HepG2 (cell line): ENCODE measurements around the gene DNM3. TPM values are rescaled to one million over a fixed set of nuclear protein-coding genes. Genes with fewer than 3 reads are reported as not detected.

ENCODE experiments used
- ATAC-seq: fragments of 200-7000 bp; cut with Tn5 transposase; 3 replicates; pipeline ENCODE4 v1.9.1; 2020; ENCODE audit warnings: mild to moderate bottlenecking, moderate library complexity
- BruUV-seq: library from RNA; stranded (reverse); fragments of 400-500 nt; replicated peaks from 2 replicates; lab custom pipeline; 2021; lab: Mats Ljungman, UMichigan
- CTCF ChIA-PET: fragments of 300-600 bp; formaldehyde crosslinking; extraction: SDS; loops from one replicate; lab custom pipeline; 2021; ENCODE audit warnings: low total read pairs, inconsistent platforms, low intra/inter-chr PET ratio; lab: Yijun Ruan, JAX
- POLR2A ChIA-PET: fragments of 350-600 bp; sonication (Branson Sonifier 250); formaldehyde crosslinking; loops from one replicate; lab custom pipeline; 2020; ENCODE audit warnings: antibody characterized with exemption, inconsistent platforms; lab: Yijun Ruan, JAX
- DNase-seq: peaks from one replicate; pipeline ENCODE4 v3.0.0-alpha.2; 2015; ENCODE audit warnings: low spot score
- FAIRE-seq: peaks from 3 replicates; lab custom pipeline; 2011; peaks lifted over from hg19 to GRCh38; lab: Jason Lieb, UNC
- H2AFZ ChIP-seq: one replicate; pipeline ENCODE4 v1.6.1; 2011; ENCODE audit warnings: low read length, inconsistent platforms
- H3K27ac ChIP-seq: fragments of 300-600 bp; 3 replicates; pipeline ENCODE4 v1.8.0; 2011; ENCODE audit warnings: mixed run types, mild to moderate bottlenecking, mixed read lengths, low read length, inconsistent platforms; ENCODE audit not compliant: insufficient read depth; ENCODE audit errors: extremely low read length
- H3K27me3 ChIP-seq, 2 experiments: fragments of 200-600 bp in 1 of 2; 2 replicates in 1 of 2; 3 replicates in 1 of 2; pipeline versions ENCODE4 v1.6.0 to v1.8.0; 2011; ENCODE audit warnings: low read length in 2 of 2, mild to moderate bottlenecking in 2 of 2, moderate library complexity in 2 of 2, inconsistent platforms in 1 of 2; ENCODE audit not compliant: insufficient read depth in 2 of 2, control insufficient read depth in 1 of 2
- H3K36me3 ChIP-seq, 2 experiments: fragments of 200-600 bp in 1 of 2; replicated peaks in 1 of 2; 2 replicates in 1 of 2; 3 replicates in 1 of 2; pipeline versions ENCODE4 v1.5.1 to v1.8.0; 2011; ENCODE audit warnings: low read length in 2 of 2, inconsistent platforms in 1 of 2; ENCODE audit not compliant: insufficient read depth in 2 of 2, control insufficient read depth in 1 of 2
- H3K4me1 ChIP-seq: 2 replicates; pipeline ENCODE4 v1.5.1; 2012; ENCODE audit warnings: low read length, inconsistent platforms; ENCODE audit not compliant: insufficient read depth
- H3K4me2 ChIP-seq: 2 replicates; pipeline ENCODE4 v1.6.0; 2011; ENCODE audit warnings: low read depth, low read length, inconsistent platforms
- H3K4me3 ChIP-seq, 3 experiments: fragments of 200-600 bp in 1 of 3; sonication (generic), shearing (Covaris generic) in 1 of 3; replicated peaks in 1 of 3; 2 replicates each; pipeline ENCODE4 v1.5.1; 2011 to 2016; ENCODE audit warnings: low read length in 3 of 3, inconsistent platforms in 2 of 3, low read depth in 2 of 3, mild to moderate bottlenecking in 2 of 3, control low read depth in 1 of 3, mixed read lengths in 1 of 3; ENCODE audit not compliant: insufficient read depth in 1 of 3
- H3K79me2 ChIP-seq: one replicate; pipeline ENCODE4 v1.6.1; 2011; ENCODE audit warnings: low read length, inconsistent platforms; ENCODE audit not compliant: insufficient read depth
- H3K9ac ChIP-seq: 2 replicates; pipeline ENCODE4 v1.6.0; 2011; ENCODE audit warnings: mild to moderate bottlenecking, low read depth, low read length, inconsistent platforms; ENCODE audit not compliant: insufficient read depth
- H3K9me3 ChIP-seq: 2 replicates; pipeline ENCODE4 v1.5.1; 2012; ENCODE audit warnings: mild to moderate bottlenecking, low read length
- H4K20me1 ChIP-seq: 2 replicates; pipeline ENCODE4 v1.6.0; 2011; ENCODE audit warnings: inconsistent platforms, mild to moderate bottlenecking, low read length, moderate library complexity; ENCODE audit not compliant: insufficient read depth
- CCDC6 ChIP-seq: sonication (generic); formaldehyde crosslinking; IDR thresholded peaks from 2 replicates; pipeline ENCODE4 v1.8.1; 2022; ENCODE audit warnings: mild to moderate bottlenecking, missing genetic modification reagents, moderate library complexity
- EZH2 ChIP-seq: conservative IDR thresholded peaks from 2 replicates; pipeline ENCODE4 v1.6.1; 2012; ENCODE audit warnings: mild to moderate bottlenecking, low read depth, low read length, moderate library complexity
- GRHL1 ChIP-seq: sonication (generic); formaldehyde crosslinking; conservative IDR thresholded peaks from 2 replicates; pipeline ENCODE4 v1.8.0; 2022; ENCODE audit warnings: missing genetic modification reagents
- PCBP2 ChIP-seq: fragments of 200-400 bp; formaldehyde crosslinking; optimal IDR thresholded peaks from 2 replicates; pipeline ENCODE3; 2018; ENCODE audit warnings: low read length, low read depth; ENCODE audit not compliant: poor library complexity, severe bottlenecking
- PREB ChIP-seq: sonication (generic); formaldehyde crosslinking; IDR thresholded peaks from 2 replicates; pipeline ENCODE4 v1.4.0; 2020; ENCODE audit warnings: missing genetic modification reagents
- SALL2 ChIP-seq: sonication (generic); formaldehyde crosslinking; IDR thresholded peaks from 2 replicates; pipeline ENCODE4 v1.8.1; 2023; ENCODE audit warnings: mild to moderate bottlenecking, missing genetic modification reagents, inconsistent platforms
- THAP11 ChIP-seq: IDR thresholded peaks from 2 replicates; pipeline ENCODE4 v1.6.1; 2016; ENCODE audit warnings: missing biosample characterization, missing genetic modification reagents
- U2AF2 ChIP-seq: fragments of 200-400 bp; formaldehyde crosslinking; IDR thresholded peaks from 2 replicates; pipeline ENCODE4 v1.6.1; 2017; ENCODE audit warnings: low read depth, mild to moderate bottlenecking, low read length
- ZNF496 ChIP-seq: sonication (generic); formaldehyde crosslinking; IDR thresholded peaks from 2 replicates; pipeline ENCODE4 v1.8.1; 2023; ENCODE audit warnings: mild to moderate bottlenecking, moderate library complexity, missing genetic modification reagents; ENCODE audit not compliant: insufficient replicate concordance
- ZNF512 ChIP-seq: sonication (generic); formaldehyde crosslinking; IDR thresholded peaks from 2 replicates; pipeline ENCODE4 v1.4.0; 2020; ENCODE audit warnings: mild to moderate bottlenecking, missing genetic modification reagents
- ZNF546 ChIP-seq: sonication (generic); formaldehyde crosslinking; conservative IDR thresholded peaks from 2 replicates; pipeline ENCODE4 v1.8.1; 2023; ENCODE audit warnings: mild to moderate bottlenecking, missing genetic modification reagents
- ZNF766 ChIP-seq: sonication (generic); formaldehyde crosslinking; IDR thresholded peaks from 2 replicates; pipeline ENCODE4 v1.5.0; 2020; ENCODE audit warnings: missing genetic modification reagents, borderline replicate concordance
- ZNF788 ChIP-seq: sonication (generic); formaldehyde crosslinking; IDR thresholded peaks from 2 replicates; pipeline ENCODE4 v1.5.0; 2020; ENCODE audit warnings: mild to moderate bottlenecking, missing genetic modification reagents, borderline replicate concordance
- in situ Hi-C: cut with HindIII; loops from 2 replicates; pipeline ENCODE4 v1.10.0; 2017; ENCODE audit warnings: low pct_unique_long_range_greater_than_20kb; ENCODE audit not compliant: extremely low pct_ligation_motif_present
- intact Hi-C: fragments of 100-400 bp; cut with micrococcal nuclease; formaldehyde crosslinking; loops from one replicate; pipeline ENCODE4 v1.10.0; 2022; ENCODE audit not compliant: unreplicated experiment
- polyA plus RNA-seq, 8 experiments: library from polyadenylated mRNA; depleted of rRNA in 3 of 8; stranded (reverse) in 7 of 8; unstranded in 1 of 8; fragments of >200 nt; fragmentation: Illumina TruSeq in 4 of 8; extraction: Trizol in 4 of 8; gene quantifications; 2 replicates each; pipeline versions ENCODE4 v1.2.1 to v1.2.3, GENCODE V29; 2011 to 2016; ENCODE audit warnings: low read depth in 4 of 8, missing spikeins in 1 of 8, mixed read lengths in 1 of 8; ENCODE audit not compliant: insufficient read depth in 1 of 8
- total RNA-seq, 5 experiments: library from RNA; depleted of rRNA; stranded (reverse); fragments of >200 nt; fragmentation: Illumina TruSeq; extraction: Trizol; gene quantifications; 2 replicates each; pipeline ENCODE4 v1.2.3, GENCODE V29; 2016; ENCODE audit warnings: low read depth in 1 of 5

The DNM3 gene
- total and polyA plus RNA-seq, 2 of the 13 experiments (the other 11 are each of a cell fraction or from before 2014, with no cell fraction given), result 0.05 TPM; not detected in 1

GRCh38 chr1:172185211-172185610 is 343.9 kb downstream of the DNM3 start:
- in situ Hi-C loops, result no loop called here
- H3K4me1 ChIP-seq, result no peaks in the 10 kb centered on the region
- ATAC-seq (no peak), DNase-seq (no peak), FAIRE-seq (no peak)
- H3K4me3 ChIP-seq, result no peak overlapping the region
- H3K27me3 ChIP-seq, result no peaks in the 10 kb centered on the region
- H3K4me2 ChIP-seq, result no peak overlapping the region
- TF ChIP-seq SALL2 (CRISPR knock-in tag), result no peak
- TF ChIP-seq ZNF766, result no peak
- TF ChIP-seq PCBP2, result no peak
- no peak for TF ChIP-seq EZH2
- TF ChIP-seq CCDC6 (CRISPR knock-in tag), result no peak
- TF ChIP-seq GRHL1 (CRISPR knock-in tag), result no peak
- TF ChIP-seq U2AF2, result no peak
- no peak for TF ChIP-seq ZNF496 (CRISPR knock-in tag)
- no peak for TF ChIP-seq PREB (CRISPR knock-in tag)
- TF ChIP-seq THAP11 (CRISPR knock-in tag), result no peak
- no peak for TF ChIP-seq ZNF788 (CRISPR knock-in tag)
- no peak for TF ChIP-seq ZNF512 (CRISPR knock-in tag)
- no peak for TF ChIP-seq ZNF546
- H3K9me3 ChIP-seq, result no peaks in the 10 kb centered on the region
- CTCF ChIA-PET, result no interaction called here
- H4K20me1 ChIP-seq, result no peaks in the 10 kb centered on the region
- intact Hi-C loops, result no loop called here
- H3K9ac ChIP-seq, result no peak overlapping the region
- POLR2A ChIA-PET, result no interaction called here
- no peaks in the 10 kb centered on the region for H3K36me3 ChIP-seq
- H2AFZ ChIP-seq, result no peak overlapping the region
- no TSS peak for BruUV-seq
- no peaks in the 10 kb centered on the region for H3K79me2 ChIP-seq
- no peak overlapping the region for H3K27ac ChIP-seq
